ENCODE data around the gene NCKAP1. TPM values are rescaled to one million over a fixed set of nuclear protein-coding genes. Genes with fewer than 3 reads are reported as not detected.
"Not testable (repeated sequence)": the region's sequence is repeated elsewhere in the genome, so short reads cannot be mapped to it uniquely, and the experiment has no call there.

Gene NCKAP1
- total and polyA plus RNA-seq, 8 donors = 16.9 to 75.6 (median 42.8) TPM

DNA sequence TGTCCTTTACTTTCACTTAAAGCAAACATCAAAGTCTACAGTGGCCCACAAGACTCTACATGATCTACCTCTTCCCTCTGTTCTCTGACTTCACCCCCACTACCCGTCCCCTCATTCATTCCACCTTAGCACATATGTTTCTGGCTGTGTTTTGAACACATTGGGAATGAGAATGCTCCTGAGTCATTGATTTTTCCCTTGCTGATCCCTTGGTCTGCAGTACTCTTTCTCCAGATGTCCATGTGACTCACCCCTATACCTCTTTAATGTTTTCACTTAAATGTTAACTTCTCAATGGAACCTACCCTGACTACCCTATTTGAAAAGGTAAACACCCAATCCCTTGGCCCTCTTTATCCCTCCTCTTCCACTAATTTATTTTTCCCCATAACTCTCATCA lies 141.1 kb downstream of the NCKAP1 start:
- 84% methylated on average over 1 of the region's 1 CpG for WGBS, 2 donors
- TF ChIP-seq, protein P1, sequence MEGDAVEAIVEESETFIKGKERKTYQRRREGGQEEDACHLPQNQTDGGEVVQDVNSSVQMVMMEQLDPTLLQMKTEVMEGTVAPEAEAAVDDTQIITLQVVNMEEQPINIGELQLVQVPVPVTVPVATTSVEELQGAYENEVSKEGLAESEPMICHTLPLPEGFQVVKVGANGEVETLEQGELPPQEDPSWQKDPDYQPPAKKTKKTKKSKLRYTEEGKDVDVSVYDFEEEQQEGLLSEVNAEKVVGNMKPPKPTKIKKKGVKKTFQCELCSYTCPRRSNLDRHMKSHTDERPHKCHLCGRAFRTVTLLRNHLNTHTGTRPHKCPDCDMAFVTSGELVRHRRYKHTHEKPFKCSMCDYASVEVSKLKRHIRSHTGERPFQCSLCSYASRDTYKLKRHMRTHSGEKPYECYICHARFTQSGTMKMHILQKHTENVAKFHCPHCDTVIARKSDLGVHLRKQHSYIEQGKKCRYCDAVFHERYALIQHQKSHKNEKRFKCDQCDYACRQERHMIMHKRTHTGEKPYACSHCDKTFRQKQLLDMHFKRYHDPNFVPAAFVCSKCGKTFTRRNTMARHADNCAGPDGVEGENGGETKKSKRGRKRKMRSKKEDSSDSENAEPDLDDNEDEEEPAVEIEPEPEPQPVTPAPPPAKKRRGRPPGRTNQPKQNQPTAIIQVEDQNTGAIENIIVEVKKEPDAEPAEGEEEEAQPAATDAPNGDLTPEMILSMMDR (IDR thresholded peaks at IDR 0.05) = no peak
- no peak overlapping the region for H3K4me3 ChIP-seq

DNA sequence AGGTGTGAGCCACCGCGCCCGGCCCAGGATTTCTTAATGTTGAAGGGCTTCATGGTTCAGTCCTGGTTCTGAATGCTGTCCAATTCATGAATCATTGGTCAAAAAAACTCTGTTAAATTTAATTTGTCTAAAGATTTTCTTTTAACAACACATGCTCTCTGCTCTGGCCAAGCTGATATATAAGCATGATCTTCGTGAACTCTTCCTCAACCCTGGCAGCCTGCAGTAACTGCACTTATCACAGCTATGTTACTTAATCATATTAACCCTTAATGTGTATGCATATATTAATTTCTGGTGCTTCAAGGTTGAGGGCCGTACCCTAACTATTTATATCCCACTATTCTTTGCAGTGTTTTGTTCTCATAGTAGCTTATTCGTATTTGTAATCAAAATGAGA lies 142.5 kb downstream of the NCKAP1 start:
- FAIRE-seq (no peak), ATAC-seq (no peak), DNase-seq (no peak)
- no peaks in the 10 kb centered on the region for H3K27me3 ChIP-seq
- no peaks in the 10 kb centered on the region for H3K36me3 ChIP-seq
- H3K4me1 ChIP-seq = no peaks in the 10 kb centered on the region
- intact Hi-C loops (cut with DNase I) = no loop called here
- WGBS, 2 donors = 86 to 90% methylated on average over 6 of the region's 6 CpGs
- H3K27ac ChIP-seq = no peak overlapping the region
- TF ChIP-seq, protein P1 (IDR thresholded peaks at IDR 0.05) = no peak
- H3K9me3 ChIP-seq = no peaks in the 10 kb centered on the region
- H3K4me3 ChIP-seq = no peak overlapping the region

More for the DNA sequence above, 141.1 kb downstream of the NCKAP1 start:
- no peaks in the 10 kb centered on the region for H3K27me3 ChIP-seq
- no peak for FAIRE-seq
- no peak for DNase-seq
- H3K27ac ChIP-seq = no peak overlapping the region
- ATAC-seq = no peak
- no peaks in the 10 kb centered on the region for H3K4me1 ChIP-seq
- H3K9me3 ChIP-seq = no peaks in the 10 kb centered on the region
- H3K36me3 ChIP-seq = no peaks in the 10 kb centered on the region
- intact Hi-C loops (cut with DNase I) = no loop called here

DNA sequence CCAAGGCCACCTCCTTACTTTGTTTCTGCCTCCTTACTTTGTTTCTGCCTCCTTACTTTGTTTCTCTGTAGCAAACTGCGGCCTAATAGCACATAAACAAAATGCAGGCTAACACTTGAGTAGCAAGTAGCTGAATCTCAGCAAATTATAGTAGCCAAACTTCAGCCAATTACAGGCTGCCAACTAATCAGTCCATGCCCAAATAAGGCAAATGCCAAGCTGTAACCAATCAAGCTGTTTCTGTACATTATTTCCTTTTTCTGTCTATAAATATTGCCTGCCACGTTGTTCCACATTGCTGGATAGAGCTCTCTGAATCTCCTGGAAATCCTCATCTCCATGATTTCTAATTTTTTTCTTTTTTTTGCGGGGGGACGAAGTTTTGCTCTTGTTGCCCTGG lies 143.1 kb downstream of the NCKAP1 start:
- ATAC-seq (no peak), DNase-seq (no peak), FAIRE-seq (no peak)
- H3K4me1 ChIP-seq = no peaks in the 10 kb centered on the region
- WGBS, 2 donors = 89 to 94% methylated on average over 4 of the region's 4 CpGs
- H3K27me3 ChIP-seq = no peaks in the 10 kb centered on the region
- no peak overlapping the region for H3K27ac ChIP-seq
- TF ChIP-seq, protein P1 (IDR thresholded peaks at IDR 0.05) = no peak
- H3K4me3 ChIP-seq = no peak overlapping the region
- intact Hi-C loops (cut with DNase I) = no loop called here
- no peaks in the 10 kb centered on the region for H3K36me3 ChIP-seq
- H3K9me3 ChIP-seq = no peaks in the 10 kb centered on the region

DNA sequence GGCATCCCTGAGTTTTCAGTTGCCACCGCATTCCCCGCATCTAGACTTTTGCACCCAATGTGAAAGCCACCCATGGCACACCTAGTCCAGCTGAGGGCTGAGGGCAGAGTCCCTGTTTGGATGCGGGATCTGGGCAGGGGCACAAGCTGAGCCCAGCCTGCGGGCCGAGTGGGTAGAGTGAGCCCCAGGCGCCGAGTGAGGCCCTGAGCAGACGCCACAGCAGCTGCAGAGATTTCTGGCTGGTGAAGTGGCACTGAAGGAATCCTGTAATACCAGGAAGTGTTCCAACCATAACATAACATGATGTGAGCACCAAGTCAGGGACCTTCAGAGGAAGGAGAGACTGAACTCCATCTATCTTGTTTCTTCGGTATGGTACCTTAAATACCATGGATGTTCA lies 144.1 kb downstream of the NCKAP1 start:
- Histone ChIP-seq H3K9me3 (no peaks in the 10 kb centered on the region), H3K27ac (no peak overlapping the region), H3K4me3 (no peak overlapping the region), H3K4me1 (no peaks in the 10 kb centered on the region), H3K36me3 (no peaks in the 10 kb centered on the region), H3K27me3 (no peaks in the 10 kb centered on the region)
- FAIRE-seq (no peak), DNase-seq (peak in 1 of 6 donors; percentile 39), ATAC-seq (no peak)
- TF ChIP-seq, protein P1 (IDR thresholded peaks at IDR 0.05) = no peak
- 97 to 98% methylated on average over 9 of the region's 9 CpGs for WGBS, 2 donors
- intact Hi-C loops (cut with DNase I) = no loop called here

DNA sequence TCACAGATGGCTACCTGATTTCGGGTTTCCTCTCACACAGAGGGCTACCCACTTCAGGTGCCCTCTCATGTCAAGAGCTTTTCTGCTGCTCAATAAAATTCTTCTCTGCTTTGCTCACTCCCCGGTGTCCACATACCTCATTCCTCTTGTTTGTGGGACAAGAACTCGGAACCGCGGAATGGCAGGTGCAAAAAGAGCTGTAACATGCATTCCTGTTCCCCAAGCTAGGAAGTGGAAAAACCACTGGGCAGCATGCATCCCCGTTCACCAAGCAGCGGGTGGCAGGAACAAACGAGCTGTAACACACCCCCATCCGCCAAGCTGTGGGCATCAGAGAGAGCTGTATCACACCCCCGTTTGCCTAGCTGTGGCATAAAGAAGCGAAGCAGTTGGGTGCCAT lies 144.6 kb downstream of the NCKAP1 start:
- no peak overlapping the region for H3K4me3 ChIP-seq
- FAIRE-seq = no peak
- no peaks in the 10 kb centered on the region for H3K27me3 ChIP-seq
- ATAC-seq = no peak
- WGBS, 2 donors = 89 to 97% methylated on average over 11 of the region's 11 CpGs
- no peak overlapping the region for H3K27ac ChIP-seq
- H3K4me1 ChIP-seq = no peaks in the 10 kb centered on the region
- DNase-seq = no peak
- no peaks in the 10 kb centered on the region for H3K36me3 ChIP-seq
- intact Hi-C loops (cut with DNase I) = no loop called here
- TF ChIP-seq, protein P1 (IDR thresholded peaks at IDR 0.05) = no peak
- H3K9me3 ChIP-seq = no peaks in the 10 kb centered on the region

DNA sequence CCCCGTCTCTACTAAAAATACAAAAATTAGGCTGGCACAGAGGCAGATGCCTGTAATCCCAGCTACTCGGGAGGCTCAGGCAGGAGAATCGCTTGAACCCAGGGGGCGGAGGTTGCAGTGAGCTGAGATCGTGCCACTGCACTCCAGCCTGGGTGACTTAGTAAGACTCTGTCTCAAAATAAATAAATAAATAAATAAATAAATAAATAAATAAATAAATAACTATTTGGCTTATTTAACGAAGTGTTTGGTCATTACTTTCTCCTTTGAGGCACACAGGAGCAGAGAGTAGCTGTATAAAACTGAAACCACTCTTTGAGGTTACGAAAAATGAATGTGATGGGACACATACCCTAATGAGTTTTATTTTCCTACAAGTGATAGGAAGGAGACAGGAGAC lies 145.2 kb downstream of the NCKAP1 start:
- H3K27ac ChIP-seq; H3K9me3 ChIP-seq; H3K27me3 ChIP-seq; H3K4me3 ChIP-seq; H3K4me1 ChIP-seq; DNase-seq; intact Hi-C loops (cut with DNase I); H3K36me3 ChIP-seq; FAIRE-seq; ATAC-seq: not testable (repeated sequence)
- WGBS, 2 donors = 91 to 98% methylated on average over 7 of the region's 7 CpGs
